ENCODE measurements around the gene CRISP1.
"Not testable (repeated sequence)": the region's sequence is repeated elsewhere in the genome, so short reads cannot be mapped to it uniquely, and the experiment has no call there.

Gene CRISP1

DNA sequence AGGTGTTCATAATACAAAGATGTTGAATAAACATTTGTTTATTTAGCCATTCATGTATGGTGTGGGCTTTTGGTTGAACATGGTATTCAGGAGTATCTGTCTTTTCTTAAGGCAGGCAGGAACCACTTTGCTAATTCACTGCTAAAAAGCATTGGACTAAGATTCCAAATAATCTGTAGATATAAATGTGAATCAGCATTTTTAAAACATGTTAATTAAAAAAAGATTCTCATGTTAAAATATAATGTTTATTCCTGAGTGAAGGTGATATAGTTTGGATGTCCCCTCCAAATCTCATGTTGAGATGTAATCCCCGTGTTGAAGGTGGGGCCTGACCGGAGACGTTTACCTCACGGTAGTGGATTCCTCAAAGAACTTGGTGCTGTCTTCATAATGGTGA lies 19.3 kb downstream of the CRISP1 start:
- in situ Hi-C loops (cut with HindIII; ENCODE audit: low sequenced_read_pairs), result loop anchor here (5.0 to 25.0 kb wide), 2 partner anchors 65 to 210 kb away; partner anchors contain the start of gene RHAG

- in situ Hi-C loops (cut with HindIII; ENCODE audit: low sequenced_read_pairs), result loop anchor here (25.0 kb wide), 1 partner anchor 204 kb away; the partner anchor contains the start of gene RHAG
Observed at GRCh38 chr6:49841424-49841823, 24.9 kb downstream of the CRISP1 start.

DNA sequence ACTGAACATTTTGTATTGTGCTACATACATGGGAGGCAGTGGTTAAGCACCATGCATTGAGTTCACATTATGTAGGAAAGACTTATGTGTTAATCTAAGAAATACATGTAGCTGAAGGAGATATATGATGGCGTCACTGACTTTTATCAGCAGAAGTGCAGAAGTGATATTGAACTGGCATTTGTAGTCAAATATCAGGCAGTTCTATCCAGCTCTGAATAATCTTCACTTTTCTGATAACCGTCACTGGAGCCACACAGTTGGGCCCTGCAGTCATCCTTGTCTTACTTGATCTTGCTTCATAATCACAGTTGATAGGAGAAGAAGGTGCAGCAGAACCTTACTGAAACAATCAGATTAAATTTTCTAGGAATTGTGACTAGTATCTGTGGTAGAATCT lies 26.4 kb downstream of the CRISP1 start:
- in situ Hi-C loops (cut with HindIII; ENCODE audit: low sequenced_read_pairs), result loop anchor here (25.0 kb wide), 1 partner anchor 203 kb away; the partner anchor contains the start of gene RHAG

DNA sequence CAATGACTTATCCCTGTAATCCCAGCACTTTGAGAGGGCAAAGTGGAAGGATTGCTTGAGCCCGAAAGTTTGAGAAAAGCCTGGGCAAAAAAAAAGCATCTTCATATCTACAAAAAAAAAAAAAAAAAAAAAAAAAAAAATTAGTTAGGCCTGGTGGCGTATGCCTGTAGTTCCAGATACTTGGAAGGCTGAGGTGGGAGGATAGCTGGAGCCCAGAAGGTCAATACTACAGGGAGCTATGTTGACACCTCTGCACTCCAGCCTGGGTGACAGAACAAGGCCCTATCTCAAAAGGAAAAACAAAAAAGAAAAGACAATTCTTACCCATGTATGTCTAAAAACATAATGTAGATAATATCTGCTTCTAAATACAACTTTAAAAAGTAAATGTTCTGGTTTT lies 27.2 kb downstream of the CRISP1 start:
- in situ Hi-C loops (cut with HindIII; ENCODE audit: low sequenced_read_pairs), result loop anchor here (25.0 kb wide), 1 partner anchor 202 kb away; the partner anchor contains the start of gene RHAG

DNA sequence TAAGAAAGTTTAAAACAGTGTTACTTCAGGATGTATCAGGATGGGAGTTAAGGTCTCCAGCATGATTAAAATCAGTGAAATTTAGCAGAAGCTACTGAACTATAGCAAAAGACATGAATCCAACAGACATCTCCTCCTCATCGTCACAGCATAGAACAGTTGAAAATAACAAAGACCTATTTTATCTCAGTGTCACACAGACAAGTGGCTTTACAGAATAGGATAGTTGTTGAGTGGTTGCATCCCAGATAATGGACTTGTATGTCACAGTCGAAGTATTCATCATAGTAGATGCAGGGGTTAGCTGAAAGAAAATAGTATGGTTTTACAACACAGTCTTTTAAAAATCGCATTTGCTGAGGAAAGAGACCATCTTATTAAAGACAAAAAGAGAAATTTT lies 31.2 kb downstream of the CRISP1 start:
- in situ Hi-C loops (cut with HindIII; ENCODE audit: low sequenced_read_pairs), result loop anchor here (25.0 kb wide), 1 partner anchor 198 kb away; the partner anchor contains the start of gene RHAG

DNA sequence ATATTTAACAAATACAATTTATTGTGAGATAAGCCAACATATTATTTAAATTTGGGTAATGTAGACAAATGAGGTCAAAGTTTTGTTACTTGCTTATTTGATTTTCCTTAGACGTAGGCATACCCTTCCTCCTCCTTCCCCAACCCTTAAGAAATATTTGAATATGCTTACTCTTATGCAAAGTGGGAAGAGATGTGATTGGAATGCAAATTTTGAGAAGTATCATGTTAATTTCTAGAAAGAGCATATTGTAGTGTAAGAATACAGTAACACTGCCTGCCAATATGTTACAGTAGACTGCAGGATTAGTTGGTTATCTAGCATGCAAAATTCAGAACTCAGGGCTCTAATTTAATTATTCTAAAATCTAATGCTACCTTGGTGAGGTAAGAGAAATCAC lies 32.9 kb downstream of the CRISP1 start:
- in situ Hi-C loops (cut with HindIII; ENCODE audit: low sequenced_read_pairs), result loop anchor here (25.0 kb wide), 1 partner anchor 196 kb away; the partner anchor contains the start of gene RHAG

- in situ Hi-C loops (cut with HindIII; ENCODE audit: low sequenced_read_pairs), result loop anchor here (25.0 kb wide), 1 partner anchor 190 kb away; the partner anchor contains the start of gene RHAG
Observed at GRCh38 chr6:49826743-49827406, 39.5 kb downstream of the CRISP1 start.

DNA sequence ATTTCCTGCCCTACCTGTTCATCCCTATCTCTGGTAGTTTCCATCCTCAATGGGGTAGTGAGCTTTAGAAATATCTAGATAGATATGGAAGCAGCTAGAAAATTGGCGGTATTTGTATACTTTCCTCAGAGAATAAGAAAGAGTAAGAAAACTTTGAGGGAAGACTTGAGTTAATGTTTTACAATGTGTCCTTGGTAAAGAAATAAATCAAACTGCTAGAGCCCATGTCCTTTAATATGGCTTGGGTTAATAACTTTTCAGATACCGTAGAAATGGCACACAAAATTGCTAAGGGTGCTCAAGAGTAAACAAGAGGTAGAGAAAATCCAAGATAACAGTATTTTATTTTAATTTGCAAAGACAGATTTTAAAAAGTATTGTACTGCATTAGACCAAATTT lies 51.2 kb downstream of the CRISP1 start:
- in situ Hi-C loops (cut with HindIII; ENCODE audit: low sequenced_read_pairs), result no loop called here

DNA sequence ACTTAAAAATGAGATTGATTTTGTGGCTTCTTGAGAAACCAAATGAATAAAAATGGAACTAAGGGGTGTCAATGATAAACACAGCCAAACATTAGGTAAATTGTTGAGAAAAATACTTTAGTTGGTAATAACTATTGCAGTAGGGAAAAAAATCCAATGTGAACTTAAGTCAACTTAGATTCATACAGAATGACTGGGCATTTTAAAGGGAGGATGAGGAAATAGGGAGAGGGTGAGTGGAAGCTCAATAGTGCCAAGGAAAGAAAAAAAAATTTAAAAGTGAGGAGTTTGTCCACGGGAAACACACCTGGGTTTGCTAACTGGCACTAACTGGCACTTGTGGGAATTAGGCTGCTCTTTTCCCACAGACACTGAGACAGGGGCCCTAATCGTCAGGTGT lies 53.1 kb downstream of the CRISP1 start:
- in situ Hi-C loops (cut with HindIII; ENCODE audit: low sequenced_read_pairs), result no loop called here

- in situ Hi-C loops (cut with HindIII; ENCODE audit: low sequenced_read_pairs), result no loop called here
Observed at GRCh38 chr6:49806145-49806544, 60.2 kb downstream of the CRISP1 start.

DNA sequence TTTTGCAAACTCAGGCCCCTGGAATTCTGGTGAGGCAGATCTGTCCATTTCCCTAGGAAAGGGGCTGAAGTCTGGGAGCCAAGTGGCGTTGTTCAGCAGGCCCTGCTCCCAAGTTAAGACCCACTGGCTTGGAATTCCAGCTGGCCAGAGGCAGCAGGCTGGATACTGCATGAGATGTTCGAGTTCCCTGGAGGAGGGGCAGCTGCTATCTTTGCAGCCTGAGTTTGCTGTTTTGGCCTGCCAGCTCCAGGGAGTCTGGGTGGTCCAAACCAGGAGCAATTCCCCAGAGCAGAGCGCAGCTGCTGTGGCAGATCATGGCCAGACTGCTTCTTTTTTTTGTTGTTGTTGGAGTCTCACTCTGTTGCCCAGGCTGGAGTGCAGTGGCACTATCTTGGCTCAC lies 61.1 kb downstream of the CRISP1 start:
- in situ Hi-C loops (cut with HindIII; ENCODE audit: low sequenced_read_pairs), result no loop called here

- in situ Hi-C loops (cut with HindIII; ENCODE audit: low sequenced_read_pairs), result no loop called here
Observed at GRCh38 chr6:49801525-49801924, 64.8 kb downstream of the CRISP1 start.

DNA sequence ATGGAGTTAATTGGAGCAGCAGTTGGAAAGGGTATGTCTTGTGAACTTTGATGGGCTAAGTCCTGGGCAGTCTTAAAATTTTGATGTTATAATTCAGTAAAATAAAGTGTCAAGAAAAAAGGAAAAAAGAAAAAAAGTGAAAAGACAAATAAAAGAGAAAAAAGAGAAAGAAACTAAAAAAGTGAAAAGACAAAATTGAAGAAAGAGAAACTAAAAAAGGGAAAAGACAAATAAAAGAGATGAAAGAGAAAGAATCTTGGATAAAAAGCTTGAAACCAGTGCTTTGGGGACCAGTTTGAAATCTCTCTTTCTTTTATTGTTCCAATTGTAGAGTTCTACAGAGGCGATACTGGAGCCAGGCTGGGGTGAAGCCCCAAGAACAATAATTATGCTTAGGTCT lies 67.2 kb downstream of the CRISP1 start:
- in situ Hi-C loops (cut with HindIII; ENCODE audit: low sequenced_read_pairs), result no loop called here

DNA sequence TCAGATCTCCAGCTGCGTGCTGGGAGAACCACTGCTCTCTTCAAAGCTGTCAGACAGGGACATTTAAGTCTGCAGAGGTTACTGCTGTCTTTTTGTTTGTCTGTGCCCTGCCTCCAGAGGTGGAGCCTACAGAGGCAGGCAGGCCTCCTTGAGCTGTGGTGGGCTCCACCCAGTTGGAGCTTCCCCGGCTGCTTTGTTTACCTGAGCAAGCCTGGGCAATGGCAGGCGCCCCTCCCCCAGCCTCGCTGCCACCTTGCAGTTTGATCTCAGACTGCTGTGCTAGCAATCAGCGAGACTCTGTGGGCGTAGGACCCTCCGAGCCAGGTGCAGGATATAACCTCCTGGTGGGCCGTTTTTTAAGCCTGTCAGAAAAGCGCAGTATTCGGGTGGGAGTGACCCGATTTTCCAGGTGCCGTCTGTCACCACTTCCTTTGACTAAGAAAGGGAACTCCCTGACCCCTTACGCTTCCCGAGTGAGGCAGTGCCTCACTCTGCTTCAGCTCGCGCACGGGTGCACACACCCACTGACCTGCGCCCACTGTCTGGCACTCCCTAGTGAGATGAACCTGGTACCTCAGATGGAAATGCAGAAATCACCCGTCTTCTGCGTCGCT lies 69.4 kb downstream of the CRISP1 start:
- in situ Hi-C loops (cut with HindIII; ENCODE audit: low sequenced_read_pairs), result not testable (repeated sequence)

DNA sequence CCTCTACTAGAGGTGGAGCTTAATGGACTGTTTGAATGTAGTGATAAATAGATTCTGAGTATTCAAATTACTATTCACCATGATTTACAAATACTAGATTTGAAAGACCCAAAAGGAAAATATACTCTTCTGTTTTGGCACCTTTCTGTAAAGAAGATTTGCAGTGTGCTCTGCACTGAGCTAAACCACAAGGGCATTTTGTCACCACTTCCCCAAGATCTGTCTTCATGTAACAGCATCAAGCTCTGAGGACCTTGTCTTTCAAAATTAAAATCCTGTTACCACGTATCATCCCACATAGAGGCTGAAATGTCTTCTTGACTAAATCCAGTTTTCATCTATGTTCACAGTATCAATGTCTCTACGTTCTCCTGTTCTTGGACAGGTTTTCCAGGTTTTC lies 76.0 kb downstream of the CRISP1 start:
- in situ Hi-C loops (cut with HindIII; ENCODE audit: low sequenced_read_pairs), result no loop called here

DNA sequence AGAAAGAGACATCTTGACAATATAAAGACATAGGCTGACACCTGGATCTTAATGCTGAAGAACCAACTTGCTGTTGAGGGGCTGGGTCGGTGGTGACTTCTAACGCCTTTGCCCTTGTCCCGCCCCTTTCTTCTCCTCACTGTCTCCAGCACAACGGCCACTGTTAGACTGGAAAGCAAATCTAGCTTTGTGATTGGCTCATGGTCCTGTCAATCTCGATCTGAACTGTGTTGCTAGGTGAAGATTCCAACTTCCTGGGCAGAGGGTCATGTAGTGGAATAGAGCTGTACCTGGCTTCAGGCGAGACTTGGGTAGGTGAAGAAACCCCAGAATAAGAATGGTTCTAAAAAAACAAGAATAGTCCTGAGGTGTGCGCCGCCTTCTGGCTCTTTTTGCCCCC lies 79.2 kb downstream of the CRISP1 start, which contains the start of gene PGK2:
Gene PGK2, minus strand, starts transcription at position 110 of the 400 bp plus-strand sequence. Its CDS starts 98 bp downstream, at position 12.
- in situ Hi-C loops (cut with HindIII; ENCODE audit: low sequenced_read_pairs), result no loop called here

DNA sequence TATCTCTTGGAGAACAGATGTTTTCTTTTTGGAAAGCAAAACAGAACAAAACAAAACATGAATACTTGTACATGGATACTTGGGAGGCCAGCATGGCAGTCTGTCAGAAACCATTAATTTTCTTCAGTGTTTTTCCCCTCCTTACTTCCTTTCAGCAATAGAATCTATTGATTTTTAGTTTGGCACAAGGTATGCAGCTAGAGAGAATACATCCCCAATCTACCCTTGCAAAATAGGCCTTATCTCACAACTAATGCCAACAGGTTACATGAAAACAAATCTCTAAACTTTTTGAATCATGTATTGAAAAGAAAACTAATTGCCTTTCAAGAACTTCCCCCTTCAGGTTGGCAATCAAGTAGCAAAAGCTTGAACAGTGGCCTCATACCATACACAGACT lies 82.1 kb downstream of the CRISP1 start:
- in situ Hi-C loops (cut with HindIII; ENCODE audit: low sequenced_read_pairs), result no loop called here
